Right ventricle myocardium inferior (tissue), 1 donor: ENCODE measurements around the gene MEOX2. TPM values are rescaled to one million over a fixed set of nuclear protein-coding genes. Genes with fewer than 3 reads are reported as not detected.

ENCODE experiments used
- ATAC-seq: fragments of 200-7000 bp; cut with Tn5 transposase; one replicate; pipeline ENCODE4 v1.9.1; 2020; ENCODE audit warnings: mild to moderate bottlenecking, moderate library complexity
- DNase-seq: peaks from one replicate; pipeline ENCODE4 v3.0.0; 2021; ENCODE audit errors: missing footprints
- intact Hi-C: fragments of 100-400 bp; cut with DNase I; formaldehyde crosslinking; loops from one replicate; pipeline ENCODE4 v1.11.0; 2022
- total RNA-seq: library from RNA; stranded (reverse); fragmentation: NEBNext Ultra II Directional; extraction: Animal tissue kit (Norgen Biotek cat#: 25700); gene quantifications from one replicate; pipeline ENCODE4 v1.2.1, GENCODE V29; 2021
- donor health status: DM: no; HTN: yes; CAD: no; lungs with severe emphysema.

The MEOX2 gene
- total RNA-seq, 1 donor from 2014 or later: 9.0 TPM

DNA sequence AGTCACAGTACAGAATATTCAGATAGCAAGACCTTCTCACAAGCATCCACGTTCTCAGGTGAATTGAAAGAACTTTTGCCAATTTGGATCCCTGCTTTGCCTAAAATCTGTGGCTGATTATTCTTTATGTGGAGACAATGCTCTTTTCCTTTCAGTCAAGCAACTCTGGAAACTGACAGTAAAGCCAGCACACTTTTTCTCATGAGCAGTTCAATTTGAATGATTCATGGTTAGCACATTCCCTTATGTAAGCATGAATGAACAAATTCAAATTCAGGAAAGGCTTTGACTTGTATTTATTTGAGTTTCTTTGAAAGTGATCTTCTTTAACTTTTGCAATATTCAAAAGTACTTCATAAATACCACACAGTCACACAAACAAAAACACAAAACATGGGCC, 57.6 kb downstream of the MEOX2 start:
- DNase-seq (no peak), ATAC-seq (no peak)
- intact Hi-C loops: no loop called here

DNA sequence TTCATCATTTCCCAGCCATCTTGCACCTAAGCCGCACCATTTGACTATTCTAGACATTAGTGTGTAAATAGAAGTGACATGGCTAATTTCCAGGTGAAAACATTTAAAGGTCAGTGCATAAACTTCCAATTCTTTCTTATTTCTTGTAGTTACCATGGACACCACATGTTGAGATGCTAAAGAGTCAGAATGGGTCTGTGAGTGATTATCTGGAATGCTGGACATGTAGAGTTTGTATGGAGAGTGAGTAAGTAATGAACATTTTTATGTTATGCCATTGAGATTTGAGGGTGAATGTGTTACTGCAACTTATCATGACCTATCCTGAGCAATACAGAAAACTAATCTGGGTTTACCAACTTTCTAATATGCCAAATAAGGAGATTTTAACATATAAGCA, 60.4 kb downstream of the MEOX2 start:
- ATAC-seq (no peak), DNase-seq (no peak)
- intact Hi-C loops: no loop called here

DNA sequence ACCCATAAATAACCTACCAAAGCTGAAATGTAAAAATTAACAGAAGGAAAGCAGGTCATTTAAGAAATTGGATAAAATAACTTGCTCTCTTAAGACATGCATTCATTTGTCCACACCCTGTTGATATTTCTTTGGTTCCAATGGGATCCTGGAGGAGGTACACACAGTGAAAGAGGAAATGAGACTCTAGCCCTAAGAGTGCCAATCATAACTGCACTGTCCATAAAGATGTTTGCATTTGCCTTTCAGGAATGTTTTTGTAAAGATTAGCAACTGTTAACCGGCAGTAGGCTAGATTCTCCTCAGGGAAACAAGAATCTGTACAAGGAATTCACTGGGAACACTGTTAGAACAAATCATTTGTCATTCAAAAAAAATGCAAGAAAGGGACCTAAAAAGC, 61.0 kb downstream of the MEOX2 start:
- intact Hi-C loops: no loop called here
- DNase-seq (no peak), ATAC-seq (no peak)

DNA sequence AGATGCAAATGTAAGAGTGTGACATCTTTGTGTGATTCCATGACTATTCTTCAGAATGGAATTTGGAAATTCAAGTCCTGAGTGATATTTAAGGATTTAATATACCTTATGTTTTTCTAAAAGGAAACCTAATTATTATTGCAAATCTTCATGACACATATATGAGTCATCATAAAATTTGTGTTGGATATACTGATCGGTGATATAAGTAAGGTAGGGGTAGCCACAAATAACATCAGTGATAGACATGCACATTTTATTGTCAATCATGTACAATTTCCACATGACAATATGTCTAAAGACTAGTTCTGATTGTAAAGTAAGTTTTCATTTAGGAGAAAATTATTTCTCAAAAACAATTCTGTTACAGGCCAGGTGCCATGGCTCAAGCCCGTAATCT, 65.0 kb downstream of the MEOX2 start:
- DNase-seq (no peak), ATAC-seq (no peak)
- intact Hi-C loops: no loop called here

DNA sequence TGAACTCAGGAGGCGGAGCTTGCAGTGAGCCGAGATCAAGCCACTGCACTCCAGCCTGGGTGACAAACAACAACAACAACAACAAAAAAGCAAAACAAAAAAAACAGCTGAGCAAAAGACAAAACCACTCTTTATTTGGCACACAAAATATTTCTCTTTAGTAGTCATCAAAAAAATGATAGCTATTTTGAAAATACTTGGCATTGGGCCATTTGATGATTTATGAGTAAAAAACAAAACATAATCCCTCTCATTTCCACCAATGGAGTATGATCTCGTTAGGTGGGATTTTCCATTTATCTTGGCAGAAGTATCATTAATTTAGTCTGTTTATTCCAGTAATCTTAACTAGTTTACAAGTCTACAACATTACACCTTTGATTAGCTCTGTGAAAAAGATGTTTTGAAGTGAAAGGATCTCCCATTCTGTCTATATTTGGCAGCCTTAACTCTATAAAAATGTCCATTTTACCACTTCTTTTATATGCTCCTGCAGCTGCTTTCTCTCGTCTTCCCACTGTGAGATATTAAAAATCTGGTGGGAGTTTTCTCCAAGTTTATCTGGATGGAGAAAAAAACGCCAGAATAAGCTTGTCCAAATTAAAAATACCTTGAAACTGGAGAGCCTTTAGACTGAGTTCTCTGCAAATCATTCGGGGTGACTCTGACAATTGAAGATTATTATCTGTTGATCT, 65.8 kb downstream of the MEOX2 start:
- DNase-seq (no peak), ATAC-seq (no peak)
- intact Hi-C loops: no loop called here

DNA sequence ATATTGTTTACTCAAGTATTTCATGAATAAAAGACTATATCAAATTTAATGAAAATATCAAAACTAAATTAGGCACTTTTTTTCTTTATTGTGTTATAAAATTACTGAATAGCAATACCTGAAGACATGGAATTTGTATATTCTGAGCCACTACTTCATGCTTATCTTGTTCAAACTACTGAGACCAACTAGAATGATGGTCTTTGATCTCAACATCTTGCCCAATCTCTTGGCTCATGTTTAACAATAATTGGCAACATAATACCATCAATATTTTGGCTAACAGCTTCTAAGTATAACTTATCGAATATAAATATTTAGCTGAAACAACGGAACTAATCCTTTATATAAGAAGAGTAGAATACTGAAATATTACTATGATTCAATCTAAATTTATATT, 68.2 kb downstream of the MEOX2 start:
- DNase-seq (no peak), ATAC-seq (no peak)
- intact Hi-C loops: no loop called here

DNA sequence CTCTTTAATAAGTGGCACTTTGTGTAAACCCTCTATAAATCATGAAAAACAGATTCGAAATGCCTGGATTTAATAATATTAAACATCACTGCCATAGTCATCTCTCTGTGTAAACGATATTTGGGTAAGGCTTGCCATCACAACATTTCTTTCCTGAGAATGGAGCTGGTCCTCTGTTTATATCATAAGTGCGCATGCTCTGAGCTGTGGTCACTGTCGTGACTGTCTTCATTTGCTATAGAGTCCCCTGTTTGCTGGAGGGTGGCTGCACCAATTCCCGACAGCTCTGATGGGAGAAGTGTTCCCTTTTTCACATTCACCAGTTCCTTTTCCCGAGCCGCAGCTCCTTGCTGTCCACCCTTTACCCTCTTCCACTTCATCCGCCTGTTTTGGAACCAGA, 74.3 kb downstream of the MEOX2 start:
- no peak for ATAC-seq
- intact Hi-C loops: no loop called here
- DNase-seq: no peak

DNA sequence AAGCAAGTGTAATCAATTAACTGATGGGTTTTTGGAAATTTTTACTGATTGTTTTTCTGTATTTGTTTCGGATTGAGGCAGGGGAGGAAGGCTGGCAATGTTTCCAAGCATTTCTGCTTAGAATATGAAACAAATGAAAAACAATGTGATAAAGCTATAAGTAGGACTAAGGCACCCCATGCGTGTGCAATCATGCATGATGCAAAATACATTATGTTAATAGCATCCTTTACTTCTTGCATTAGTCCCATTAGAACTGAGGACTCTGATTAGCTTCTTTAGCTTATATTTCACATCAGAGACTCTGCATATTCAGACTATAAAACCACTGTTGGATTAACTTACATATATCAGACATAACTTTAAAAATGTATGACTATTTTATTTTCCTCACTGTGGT, 76.0 kb downstream of the MEOX2 start:
- ATAC-seq: no peak
- no peak for DNase-seq
- intact Hi-C loops: no loop called here

DNA sequence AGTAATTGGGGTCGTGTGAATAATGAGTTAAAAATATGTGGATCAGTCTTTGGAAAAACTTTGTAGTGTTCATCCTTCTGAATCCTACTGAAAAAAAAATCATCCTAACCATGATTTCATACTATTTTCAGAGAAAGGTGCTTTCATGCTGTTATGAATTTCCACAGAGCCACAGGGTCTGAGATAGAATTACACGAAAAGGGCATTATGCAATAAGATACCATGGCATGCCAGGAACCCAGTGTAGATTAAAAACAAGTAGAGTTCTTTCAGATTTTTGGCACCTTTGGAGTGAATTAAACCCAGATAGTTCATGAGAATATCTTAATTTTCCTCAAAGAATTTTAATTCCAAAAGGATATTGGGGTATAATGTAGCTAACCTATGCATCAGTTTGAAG, 77.2 kb downstream of the MEOX2 start:
- DNase-seq (no peak), ATAC-seq (no peak)
- intact Hi-C loops: no loop called here

DNA sequence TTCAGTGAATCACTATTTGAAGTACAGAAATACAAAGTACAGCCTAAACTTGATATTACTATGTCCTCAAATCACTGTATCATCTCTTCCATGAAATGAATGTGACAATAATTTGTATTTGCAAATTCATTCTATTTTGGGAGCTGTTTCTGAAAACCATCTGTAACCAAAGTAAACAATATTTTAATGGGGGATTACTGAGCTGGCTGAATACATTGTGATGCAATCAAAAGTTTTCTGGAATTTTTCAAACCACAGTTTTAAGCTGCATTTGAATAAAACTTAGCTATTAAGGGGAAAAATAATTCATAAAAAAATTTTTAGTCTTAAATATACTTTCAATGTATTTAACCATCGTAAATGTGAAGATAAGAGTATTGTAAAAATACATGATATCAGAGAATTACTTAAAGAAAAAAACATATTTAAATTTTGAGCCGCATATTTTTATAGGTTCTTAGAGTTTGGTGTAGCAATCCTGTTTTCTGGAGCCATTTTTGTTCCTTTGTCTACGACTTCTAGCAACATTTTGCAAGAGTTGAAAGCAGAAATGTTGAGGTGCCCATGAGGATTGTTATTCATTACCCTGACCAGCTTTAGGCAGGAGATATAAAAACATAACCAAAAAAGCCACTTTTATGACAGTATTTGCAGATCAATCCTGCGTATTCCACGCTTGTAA, 78.8 kb downstream of the MEOX2 start:
- no peak for ATAC-seq
- no peak for DNase-seq
- intact Hi-C loops: no loop called here

DNA sequence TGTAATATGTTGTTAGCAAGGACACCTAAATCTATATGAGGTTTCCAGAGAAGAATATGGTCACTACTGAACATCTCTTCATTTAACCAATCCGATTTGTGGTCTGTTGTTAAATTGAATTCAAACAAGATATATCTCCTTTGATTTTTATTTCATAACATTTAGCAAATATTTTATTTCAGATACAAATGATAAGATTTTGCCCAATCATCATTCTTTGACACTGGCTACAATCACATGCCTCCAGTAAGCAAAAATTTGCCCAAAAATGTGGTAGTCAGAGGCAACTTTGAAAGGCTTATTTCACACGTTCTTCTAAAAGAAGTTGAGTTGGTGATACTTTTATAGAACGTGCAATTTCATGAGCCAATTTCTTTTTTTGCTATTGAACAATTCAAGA, 79.9 kb downstream of the MEOX2 start:
- ATAC-seq (no peak), DNase-seq (no peak)
- intact Hi-C loops: no loop called here

DNA sequence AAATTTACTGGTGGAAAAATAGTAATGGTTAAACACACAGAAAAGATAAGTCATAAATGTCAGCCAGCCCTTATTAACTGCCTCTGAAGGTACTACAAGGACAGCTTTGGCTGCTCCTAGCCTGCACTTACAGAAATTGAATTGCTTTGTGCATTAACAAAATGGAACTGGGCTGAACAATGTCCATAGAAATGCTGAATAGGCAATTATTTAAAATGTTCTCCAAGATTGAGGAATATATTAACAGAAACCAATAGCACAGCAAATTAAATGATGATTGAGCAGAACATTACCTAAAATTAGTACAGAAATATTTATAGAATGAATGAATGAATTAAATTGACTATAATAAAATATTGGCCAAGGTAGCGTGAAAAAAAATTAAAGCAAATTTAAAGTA, 82.3 kb downstream of the MEOX2 start:
- no peak for ATAC-seq
- DNase-seq: no peak
- intact Hi-C loops: no loop called here

DNA sequence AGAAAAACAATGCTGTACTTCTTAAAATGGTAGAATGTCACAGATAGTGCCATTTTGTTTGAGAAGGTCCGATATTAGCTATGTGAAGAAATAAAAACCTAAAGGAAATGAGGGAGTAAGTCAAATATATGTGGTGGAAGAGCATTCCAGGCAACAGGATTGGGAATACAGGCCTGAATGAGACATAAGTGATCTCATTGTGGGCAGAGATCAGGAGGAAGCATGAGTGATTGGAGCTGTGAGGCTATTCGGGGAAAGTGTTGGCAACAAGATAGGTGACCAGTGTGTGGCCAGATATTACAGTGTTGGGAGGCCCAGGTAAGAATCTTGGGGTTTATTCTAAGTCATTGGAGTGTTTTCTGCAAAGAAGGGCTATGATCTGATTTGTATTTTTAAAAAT, 83.4 kb downstream of the MEOX2 start:
- DNase-seq (no peak), ATAC-seq (no peak)
- intact Hi-C loops: no loop called here

DNA sequence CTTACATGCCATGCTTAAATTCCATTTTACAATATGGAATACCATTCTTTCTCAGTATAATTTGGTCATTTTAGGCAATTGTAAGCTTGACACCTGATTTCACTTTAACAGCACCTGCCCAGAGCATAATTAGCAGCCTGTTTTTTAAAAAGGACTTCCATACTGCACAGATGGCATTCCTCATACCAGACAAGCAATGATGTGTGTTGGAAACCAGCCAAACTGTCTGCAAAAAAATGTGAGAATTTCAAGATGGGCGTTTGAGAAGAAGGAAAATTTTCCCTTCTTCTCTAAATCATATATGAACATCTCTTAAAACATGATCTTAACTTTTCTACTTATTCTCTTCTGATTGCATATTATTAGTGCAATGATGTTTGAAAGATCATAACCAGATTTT, 84.2 kb downstream of the MEOX2 start:
- ATAC-seq: no peak
- intact Hi-C loops: no loop called here

DNA sequence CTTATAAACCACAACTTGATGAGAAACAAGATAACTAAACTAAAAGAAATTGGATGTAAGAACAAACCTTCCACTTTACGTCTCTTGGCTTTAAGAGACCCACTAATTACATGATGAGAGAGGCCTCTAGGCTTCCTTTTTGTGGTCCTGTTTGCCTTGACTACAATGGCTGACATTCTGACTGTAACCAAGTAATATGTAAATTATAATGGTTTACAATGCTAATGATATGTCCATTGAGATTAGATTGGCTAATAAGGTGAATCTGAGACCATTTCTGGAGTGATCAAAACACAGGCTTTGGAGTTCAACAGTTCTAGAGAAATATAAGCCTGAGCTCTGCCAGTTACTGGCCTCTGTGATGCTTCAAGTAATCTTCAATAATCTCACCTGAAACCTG, 85.3 kb downstream of the MEOX2 start:
- intact Hi-C loops: no loop called here
- ATAC-seq (no peak), DNase-seq (no peak)

More for the DNA sequence above, 84.2 kb downstream of the MEOX2 start:
- no peak for DNase-seq

DNA sequence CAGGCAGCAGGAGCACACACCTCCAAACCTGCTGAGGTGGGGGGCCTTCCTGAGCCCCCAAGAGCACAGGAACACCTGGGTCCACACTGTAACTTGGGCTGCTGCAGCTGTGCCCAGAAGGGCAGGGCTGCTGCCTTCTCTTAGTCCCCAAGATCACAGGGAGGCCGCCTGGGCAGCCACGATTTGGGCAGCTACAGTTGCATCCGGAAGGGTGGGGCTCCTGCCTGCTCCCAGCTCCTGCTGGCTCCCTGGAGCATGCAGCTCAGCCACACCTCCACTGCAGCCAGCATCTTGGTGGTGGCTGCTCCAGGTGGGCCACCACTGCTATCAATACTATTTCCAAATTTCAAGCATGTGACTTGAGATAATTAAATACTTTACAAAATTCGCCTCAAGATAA, 86.2 kb downstream of the MEOX2 start:
- intact Hi-C loops: no loop called here
- ATAC-seq (no peak), DNase-seq (no peak)

DNA sequence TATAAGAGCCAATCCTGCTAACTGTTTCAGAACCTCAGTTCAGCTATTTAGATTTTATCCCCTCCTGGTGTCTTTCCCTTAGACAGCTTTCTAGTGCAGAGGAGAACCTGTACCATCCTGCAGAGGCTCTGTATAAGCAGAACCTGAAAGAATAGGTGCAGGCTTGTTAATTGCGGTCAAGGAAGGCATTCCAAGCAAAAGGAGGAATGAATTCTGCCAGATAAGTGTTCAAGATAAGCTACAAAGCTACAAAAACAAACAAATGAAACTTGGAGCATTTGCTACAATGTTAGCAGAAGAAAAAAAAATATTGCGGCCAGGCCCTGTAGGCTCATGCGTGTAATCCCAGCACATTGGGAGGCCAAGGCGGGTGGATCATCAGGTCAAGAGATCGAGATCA, 92.0 kb downstream of the MEOX2 start:
- intact Hi-C loops: no loop called here
- DNase-seq: no peak
- no peak for ATAC-seq

DNA sequence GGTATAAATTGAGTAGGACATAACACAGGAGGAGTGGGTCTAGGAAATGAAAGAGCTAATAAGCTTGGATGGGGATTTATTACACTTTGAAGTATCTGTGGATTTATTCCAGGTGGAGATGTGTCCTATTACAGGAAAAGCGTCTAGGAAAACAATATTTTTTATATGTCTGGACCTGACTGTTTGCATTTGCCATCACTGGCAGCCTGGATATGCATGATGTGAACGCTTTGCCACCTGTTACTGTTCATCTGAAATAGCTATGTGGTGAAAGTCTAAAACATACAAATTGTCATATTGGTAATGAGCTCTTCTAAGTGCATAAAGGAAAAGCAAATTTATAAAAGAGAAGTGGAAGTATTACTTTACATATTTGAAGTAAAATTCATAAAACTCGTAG, 93.1 kb downstream of the MEOX2 start:
- intact Hi-C loops: no loop called here
- no peak for DNase-seq
- ATAC-seq: no peak

DNA sequence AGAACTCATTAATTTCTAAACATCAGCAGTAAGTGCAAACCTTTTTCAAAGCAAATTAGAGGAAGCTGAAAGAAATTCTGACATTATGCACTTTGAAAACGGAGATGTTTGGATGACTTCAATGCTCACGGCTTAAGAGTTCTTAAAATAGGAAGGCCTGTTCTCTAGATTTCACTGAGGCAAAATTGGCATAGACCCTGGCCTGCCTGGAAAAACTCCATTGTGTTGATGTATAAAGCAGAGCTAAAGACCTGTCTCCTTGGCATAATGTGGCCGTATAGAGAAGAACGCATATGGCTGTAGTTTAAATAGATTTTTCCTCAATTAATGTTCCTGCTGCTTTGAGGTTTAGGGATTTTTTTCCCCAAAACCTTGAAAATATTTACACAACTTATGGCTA, 100.2 kb downstream of the MEOX2 start:
- intact Hi-C loops: no loop called here
- DNase-seq (no peak), ATAC-seq (no peak)

DNA sequence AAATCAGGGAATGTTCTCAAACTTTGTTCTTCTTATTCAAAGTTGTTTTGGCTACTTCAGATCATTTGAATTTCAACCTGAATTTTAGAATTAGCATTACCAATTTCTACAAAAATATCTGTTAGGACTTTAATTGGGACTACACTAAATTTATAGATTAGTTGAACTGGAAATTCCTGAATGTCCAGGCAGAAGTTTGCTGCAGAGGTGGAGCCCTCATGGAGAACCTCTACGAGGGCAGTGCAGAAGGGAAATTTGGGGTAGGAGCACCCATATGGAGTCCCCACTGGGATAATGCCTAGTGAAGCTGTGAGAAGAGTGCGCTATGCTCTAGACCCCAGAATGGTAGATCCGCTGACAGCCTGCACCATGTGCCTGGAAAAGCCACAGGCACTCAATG, 101.9 kb downstream of the MEOX2 start:
- DNase-seq (no peak), ATAC-seq (no peak)
- intact Hi-C loops: no loop called here

DNA sequence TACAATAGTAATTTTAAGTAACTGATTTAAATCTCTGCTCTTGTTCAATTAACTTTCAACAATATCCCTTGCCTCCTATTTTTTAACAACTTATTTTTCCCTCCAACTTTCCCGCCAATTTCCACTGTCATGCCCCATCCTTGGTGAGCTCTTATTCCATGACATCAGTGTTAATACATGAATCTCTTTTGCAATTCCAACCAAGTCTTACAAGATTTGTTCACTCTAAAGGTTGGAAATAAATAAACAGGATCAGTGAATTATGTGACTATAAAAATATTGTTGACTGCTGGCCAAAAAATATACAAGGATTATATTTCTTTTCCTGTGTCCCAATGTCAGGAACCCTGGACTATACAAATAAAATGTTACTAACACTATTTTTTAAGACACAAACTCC, 103.7 kb downstream of the MEOX2 start:
- intact Hi-C loops: no loop called here
- no peak for DNase-seq
- ATAC-seq: no peak
